HCT116 (cell line): Measurements from ENCODE around the gene ADD1. TPM values are rescaled to one million over a fixed set of nuclear protein-coding genes. Genes with fewer than 3 reads are reported as not detected.

Experiments
- ATAC-seq: fragments of 200-7000 bp; cut with Tn5 transposase; 2 replicates; pipeline ENCODE4 v1.9.1; 2020; ENCODE audit warnings: mild to moderate bottlenecking, moderate library complexity
- BruUV-seq: library from RNA; stranded (reverse); fragments of 400-500 nt; replicated peaks from 2 replicates; lab custom pipeline; 2021; lab: Mats Ljungman, UMichigan
- CTCF ChIA-PET: fragments of 300-600 bp; sonication (Branson Sonifier 250); formaldehyde crosslinking; loops from one replicate; lab custom pipeline; 2021; ENCODE audit warnings: antibody characterized with exemption; lab: Charles Lee
- POLR2A ChIA-PET: fragments of 300-600, 350-600 bp; sonication (Branson Sonifier 250); formaldehyde crosslinking; loops from one replicate; lab custom pipeline; 2021; ENCODE audit warnings: antibody characterized with exemption; lab: Charles Lee
- RAD21 ChIA-PET, 2 experiments: fragments of 300-600 bp; sonication (Branson Sonifier 250); formaldehyde crosslinking; loops; one replicate each; lab custom pipeline; 2023; ENCODE audit warnings: low total read pairs in 2 of 2; ENCODE audit not compliant: uncharacterized antibody in 2 of 2, unreplicated experiment in 2 of 2, low non-redundant PET in 1 of 2; lab: Charles Lee
- DNase-seq: peaks from one replicate; pipeline ENCODE4 v3.0.0-alpha.2; 2010; ENCODE audit warnings: low read depth, low spot score
- H2AFZ ChIP-seq: fragments of 200-600 bp; shearing (Covaris generic), sonication (generic); 2 replicates; pipeline ENCODE4 v1.6.1; 2017; ENCODE audit warnings: low read depth, mixed run types, mixed read lengths, antibody characterized with exemption, low read length; ENCODE audit not compliant: poor library complexity, severe bottlenecking
- H3K27ac ChIP-seq: 2 replicates; pipeline ENCODE4 v1.5.1; 2012; ENCODE audit warnings: low read depth, low read length
- H3K27me3 ChIP-seq: fragments of 200-600 bp; sonication (generic); 2 replicates; pipeline ENCODE4 v1.6.1; 2016; ENCODE audit warnings: mixed run types, low read length, mixed read lengths; ENCODE audit not compliant: insufficient read depth
- H3K36me3 ChIP-seq, 2 experiments: fragments of 200-500 bp in 1 of 2; fragments of 200-600 bp in 1 of 2; sonication (Bioruptor generic) in 1 of 2; sonication (generic) in 1 of 2; 2 replicates each; pipeline versions ENCODE4 v1.5.1 to v1.6.1; 2014 to 2016; ENCODE audit warnings: low read length in 2 of 2, inconsistent platforms in 1 of 2, mixed read lengths in 1 of 2, mixed run types in 1 of 2; ENCODE audit not compliant: insufficient read depth in 2 of 2, control insufficient read depth in 1 of 2
- H3K4me1 ChIP-seq, 2 experiments: fragments of 200-600 bp in 1 of 2; sonication (generic) in 1 of 2; 2 replicates each; pipeline versions ENCODE4 v1.5.1 to v1.6.1; 2012 to 2017; ENCODE audit warnings: low read length in 2 of 2, inconsistent platforms in 1 of 2, mild to moderate bottlenecking in 1 of 2, mixed read lengths in 1 of 2, mixed run types in 1 of 2, moderate library complexity in 1 of 2; ENCODE audit not compliant: insufficient read depth in 2 of 2, control insufficient read depth in 1 of 2
- H3K4me2 ChIP-seq: fragments of 200-600 bp; sonication (generic); 2 replicates; pipeline ENCODE4 v1.6.1; 2017; ENCODE audit warnings: mixed run types, low read length, mixed read lengths
- H3K4me3 ChIP-seq, 2 experiments: fragments of 200-600 bp in 1 of 2; sonication (generic) in 1 of 2; replicated peaks in 1 of 2; 2 replicates each; pipeline ENCODE4 v1.5.1; 2011 to 2016; ENCODE audit warnings: low read length in 2 of 2, control low read depth in 1 of 2, low read depth in 1 of 2, mild to moderate bottlenecking in 1 of 2, mixed read lengths in 1 of 2, mixed run types in 1 of 2
- H3K79me2 ChIP-seq: fragments of 200-600 bp; sonication (generic); 2 replicates; pipeline ENCODE4 v1.6.1; 2017; ENCODE audit warnings: mild to moderate bottlenecking, mixed run types, low read length, moderate library complexity, mixed read lengths; ENCODE audit not compliant: insufficient read depth
- H3K9ac ChIP-seq: fragments of 200-600 bp; sonication (generic); 2 replicates; pipeline ENCODE4 v1.6.1; 2016; ENCODE audit warnings: low read length, mixed read lengths
- H3K9me2 ChIP-seq: fragments of 200-600 bp; sonication (generic), shearing (Covaris generic); 2 replicates; pipeline ENCODE4 v1.6.1; 2017; ENCODE audit warnings: mixed run types, mild to moderate bottlenecking, moderate library complexity; ENCODE audit not compliant: insufficient read depth
- H3K9me3 ChIP-seq, 2 experiments: fragments of 200-500 bp in 1 of 2; fragments of 200-600 bp in 1 of 2; sonication (Bioruptor generic) in 1 of 2; sonication (generic) in 1 of 2; 2 replicates each; pipeline ENCODE4 v1.6.1; 2014 to 2017; ENCODE audit warnings: low read length in 2 of 2, mixed read lengths in 2 of 2, inconsistent platforms in 1 of 2, low read depth in 1 of 2, mild to moderate bottlenecking in 1 of 2, mixed run types in 1 of 2, moderate library complexity in 1 of 2; ENCODE audit not compliant: control insufficient read depth in 1 of 2, insufficient read depth in 1 of 2
- H4K20me1 ChIP-seq: fragments of 200-600 bp; sonication (generic), shearing (Covaris generic); 2 replicates; pipeline ENCODE4 v1.6.1; 2017; ENCODE audit warnings: mixed run types, mild to moderate bottlenecking, moderate library complexity; ENCODE audit not compliant: insufficient read depth
- ATF3 ChIP-seq: IDR thresholded peaks from 2 replicates; pipeline ENCODE4 v1.6.1; 2012
- CBX3 ChIP-seq: IDR thresholded peaks from 2 replicates; pipeline ENCODE4 v1.6.1; 2012; ENCODE audit warnings: low read depth
- CTCF ChIP-seq, 3 experiments: fragments of 200-600 bp in 1 of 3; sonication (generic) in 1 of 3; IDR thresholded peaks in 2 of 3; conservative IDR thresholded peaks in 1 of 3; 2 replicates each; pipeline ENCODE4 v1.5.1; 2012 to 2017; ENCODE audit warnings: low read depth in 2 of 3, low read length in 2 of 3, antibody characterized with exemption in 1 of 3, borderline replicate concordance in 1 of 3, control low read depth in 1 of 3, mild to moderate bottlenecking in 1 of 3, mixed read lengths in 1 of 3, mixed run types in 1 of 3, moderate library complexity in 1 of 3; ENCODE audit not compliant: insufficient read depth in 1 of 3
- EZH2phosphoT487 ChIP-seq: fragments of 200-600 bp; IDR thresholded peaks from 2 replicates; pipeline ENCODE4 v1.6.1; 2018; ENCODE audit warnings: antibody characterized with exemption, borderline replicate concordance
- POLR2AphosphoS5 ChIP-seq: IDR thresholded peaks from 2 replicates; pipeline ENCODE4 v1.6.1; 2011; ENCODE audit warnings: mild to moderate bottlenecking, low read depth, low read length, moderate library complexity
- YY1 ChIP-seq: IDR thresholded peaks from 2 replicates; pipeline ENCODE4 v1.6.1; 2011; ENCODE audit warnings: low read length, low read depth, moderate library complexity, mild to moderate bottlenecking; ENCODE audit not compliant: insufficient replicate concordance; ENCODE audit errors: extremely low read depth
- intact Hi-C: fragments of 100-400 bp; cut with micrococcal nuclease; formaldehyde crosslinking; loops from 2 replicates; pipeline ENCODE4 v1.10.0; 2022
- total RNA-seq: library from RNA; stranded (reverse); gene quantifications from one replicate; pipeline ENCODE4 v1.2.1, GENCODE V29; 2021; ENCODE audit not compliant: unreplicated experiment

The ADD1 gene
- total RNA-seq, 1 experiment from 2014 or later = 139 TPM

GRCh38 chr4:2834001-2834921 is 9.4 kb upstream of the ADD1 start:
- RAD21 ChIA-PET = no interaction called here
- no peak overlapping the region for H3K9ac ChIP-seq
- intact Hi-C loops = no loop called here

More at GRCh38 chr4:2834001-2834921, 9.4 kb upstream of the ADD1 start:
- POLR2A ChIA-PET = no interaction called here
- ATAC-seq (no peak; the same call in 1 of the 2 replicates), DNase-seq (no peak)
- TF ChIP-seq EZH2phosphoT487 (no peak), CBX3 (no peak), CTCF (IDR thresholded peaks at IDR 0.05 in 2 of 3, conservative IDR thresholded peaks at IDR 0.05 in 1 of 3; ENCODE audit: borderline replicate concordance in 1 of 3, insufficient read depth in 1 of 3, low read depth in 2 of 3, low read length in 2 of 3) (no peak), YY1 (no peak), POLR2AphosphoS5 (no peak), ATF3 (no peak)
- no peak overlapping the region for H3K27ac ChIP-seq
- H3K36me3 ChIP-seq = peaks cover 0 to 13% of the 10 kb centered on the region in 2 experiments; a peak in 2 of 4 replicates
- H3K4me3 ChIP-seq = no peak overlapping the region
- CTCF ChIA-PET = no interaction called here
- no peak overlapping the region for H3K4me2 ChIP-seq
- TSS peak; percentile 3 for BruUV-seq
- H3K4me1 ChIP-seq = no peaks in the 10 kb centered on the region
- no peaks in the 10 kb centered on the region for H3K9me2 ChIP-seq
- H3K9me3 ChIP-seq = no peaks in the 10 kb centered on the region
- no peak overlapping the region for H2AFZ ChIP-seq
- H3K27me3 ChIP-seq = no peaks in the 10 kb centered on the region
- H4K20me1 ChIP-seq = no peaks in the 10 kb centered on the region
- no peaks in the 10 kb centered on the region for H3K79me2 ChIP-seq
